HG02588 (cell line): Measurements from ENCODE around the gene OLFM1.

Experiments used
- ATAC-seq: cut with Tn5 transposase; IDR thresholded peaks from one replicate; pipeline ENCODE4 v1.9.1; 2021; ENCODE audit warnings: mild to moderate bottlenecking, moderate library complexity; ENCODE audit not compliant: unreplicated experiment

The OLFM1 gene

DNA sequence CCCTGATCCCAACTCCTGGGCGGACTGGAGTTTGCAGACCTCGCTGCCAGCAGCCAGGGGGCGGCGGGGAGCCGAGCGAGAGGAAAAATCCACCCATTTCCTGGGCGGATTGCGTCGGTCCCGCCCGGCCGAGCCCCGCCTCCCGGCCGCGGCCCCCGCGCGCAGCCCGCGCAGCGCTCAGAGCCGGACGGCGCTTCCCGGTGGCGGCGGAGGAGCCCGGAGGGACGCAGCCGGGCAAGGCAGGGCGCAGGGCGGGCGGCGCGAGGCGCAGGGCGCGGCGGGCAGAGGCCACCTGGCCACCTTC lies at the start of gene OLFM1:
OLFM1 (plus strand) TSS at position 180 of the 304 bp plus-strand sequence. CDS start 322 bp downstream, outside the sequence.
- ATAC-seq, result no peak

DNA sequence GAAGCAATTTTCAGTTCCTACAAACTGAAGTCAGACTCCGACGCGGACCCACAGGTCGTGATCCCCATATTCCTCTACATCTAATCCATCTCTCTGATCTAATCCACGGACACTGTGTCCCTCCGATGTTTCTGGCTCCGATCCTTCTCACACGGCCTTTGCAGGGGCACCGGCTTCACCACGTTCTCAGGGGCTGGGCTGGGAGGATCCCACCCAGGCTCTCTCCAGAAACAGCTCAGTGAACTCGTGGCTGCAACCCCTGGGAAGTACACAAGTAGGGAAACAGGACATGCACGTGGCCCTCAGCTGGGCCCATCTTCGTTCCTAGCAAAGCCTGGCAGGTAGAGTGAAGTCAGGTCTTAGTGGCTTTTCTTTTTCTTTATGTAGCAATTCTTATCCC lies 49.1 kb upstream of the OLFM1 start:
- no peak for ATAC-seq

DNA sequence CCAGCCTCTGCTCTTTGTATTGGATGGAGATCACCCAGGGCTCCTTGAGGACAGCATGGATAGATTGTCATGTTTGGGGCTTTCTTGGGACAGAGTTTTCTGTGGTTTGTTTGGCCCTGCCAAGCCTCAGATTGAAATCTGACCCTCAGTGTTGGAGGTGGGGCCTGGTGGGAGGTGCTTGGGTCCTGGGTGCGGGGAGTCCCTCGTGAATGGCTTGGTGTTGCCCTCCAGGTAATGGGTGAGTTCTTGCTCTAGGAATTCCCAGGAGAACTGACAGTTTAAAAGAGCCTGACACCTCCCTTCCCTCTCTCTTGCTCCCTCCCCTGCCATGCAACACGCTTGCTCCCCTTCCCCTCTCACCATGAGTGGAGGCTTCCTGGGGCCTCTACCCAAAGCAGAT lies 48.6 kb upstream of the OLFM1 start:
- no peak for ATAC-seq

DNA sequence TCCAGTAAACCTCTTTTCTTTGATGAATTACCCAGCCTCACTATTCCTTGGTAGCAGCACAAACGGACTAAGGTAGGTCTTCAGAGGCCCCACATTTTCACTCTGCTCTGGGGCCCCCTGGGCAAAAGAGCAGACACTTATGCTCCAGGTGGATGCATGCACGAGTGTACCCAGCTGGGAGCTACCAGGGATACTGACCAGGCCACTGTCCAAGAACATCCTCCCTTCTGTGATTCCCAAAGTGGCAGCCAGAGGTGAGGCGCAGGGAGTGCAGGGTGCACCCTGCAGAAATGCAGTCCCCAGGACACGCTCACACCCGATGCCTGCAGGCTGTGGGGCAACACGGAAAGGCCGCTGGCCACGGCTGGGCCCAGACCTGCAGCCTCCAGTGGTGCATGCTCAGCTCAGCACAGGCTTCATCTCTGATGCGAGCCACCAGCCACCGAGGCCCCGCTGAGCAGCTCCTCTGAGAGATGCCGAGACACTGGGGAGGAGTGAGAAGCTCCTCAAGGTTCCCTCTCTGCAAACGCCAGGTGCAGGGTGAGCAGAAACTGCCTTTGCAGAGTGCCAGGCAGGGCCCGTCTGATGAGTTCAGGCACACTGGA lies 48.1 kb upstream of the OLFM1 start:
- no peak for ATAC-seq

DNA sequence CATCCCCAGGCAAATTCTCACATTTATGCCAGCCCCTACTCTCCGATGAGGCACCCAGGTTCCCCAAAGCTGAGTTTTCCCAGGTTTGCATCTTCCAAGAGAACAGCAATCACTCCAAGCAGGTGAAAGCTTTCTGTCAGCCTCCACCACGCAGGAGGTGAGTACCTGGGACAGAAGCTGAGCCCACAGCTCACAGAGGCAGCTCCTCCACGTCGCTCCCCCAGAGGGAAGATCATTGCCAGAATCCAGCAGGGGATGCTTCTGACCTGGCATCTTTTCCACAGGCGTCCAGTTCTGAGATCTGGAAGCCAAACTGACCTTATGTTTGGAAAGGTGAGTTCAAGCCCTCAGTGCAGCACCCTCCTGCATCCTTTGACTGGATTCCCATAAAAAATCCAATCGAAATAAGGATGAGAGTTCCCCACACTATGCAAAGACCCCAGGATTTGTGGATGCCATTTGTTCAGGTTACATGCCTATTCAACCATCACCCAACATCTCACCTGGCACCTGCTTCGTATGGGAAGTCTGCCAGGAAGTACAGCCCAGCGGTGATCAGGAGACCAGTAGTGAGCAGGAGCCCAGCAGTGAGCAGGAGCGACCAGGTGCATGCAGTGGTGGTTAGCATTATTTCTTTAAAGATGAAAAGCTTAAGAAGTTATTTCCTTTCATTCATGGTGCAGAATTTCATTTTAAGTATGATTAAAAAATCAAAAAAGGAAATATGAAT lies 47.4 kb upstream of the OLFM1 start:
- no peak for ATAC-seq

DNA sequence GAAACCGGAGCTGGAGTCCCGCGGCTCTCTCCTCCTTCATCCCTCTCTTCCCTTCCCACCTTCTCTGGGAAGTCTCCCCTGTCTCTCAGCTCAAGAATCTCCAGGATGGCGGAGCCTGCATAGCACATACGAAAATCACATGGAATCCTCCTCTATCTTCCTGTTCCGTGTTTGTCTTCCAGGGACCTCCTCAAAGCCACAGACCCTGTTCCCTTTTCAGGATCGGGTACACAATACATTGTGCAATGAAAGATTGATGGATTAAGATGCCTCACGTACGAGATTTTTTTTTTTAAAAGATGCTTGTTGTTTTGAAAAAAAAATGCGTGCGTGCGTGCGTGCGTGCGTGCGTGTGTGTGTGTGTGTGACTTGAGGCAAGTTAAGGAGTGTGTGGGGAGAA lies 46.6 kb upstream of the OLFM1 start:
- no peak for ATAC-seq

DNA sequence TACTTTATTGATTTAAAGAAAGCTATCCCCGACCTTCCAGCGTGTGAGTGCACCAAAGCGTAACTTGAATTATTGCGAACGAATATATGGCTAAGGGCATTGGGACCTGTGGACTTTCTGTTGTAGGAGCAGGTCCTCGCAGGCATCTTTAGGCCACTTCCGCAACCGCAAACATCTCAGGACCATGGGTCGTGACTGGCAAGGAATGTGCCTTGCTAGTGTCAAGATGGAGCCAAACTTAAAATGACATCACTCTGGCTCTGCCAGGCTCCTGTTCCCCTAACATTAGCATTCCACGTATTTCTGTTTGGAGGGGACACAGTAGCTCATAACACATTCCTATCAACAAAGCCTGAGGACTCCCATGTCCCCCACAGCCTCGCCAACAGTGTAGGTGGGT lies 44.1 kb upstream of the OLFM1 start:
- ATAC-seq, result no peak

DNA sequence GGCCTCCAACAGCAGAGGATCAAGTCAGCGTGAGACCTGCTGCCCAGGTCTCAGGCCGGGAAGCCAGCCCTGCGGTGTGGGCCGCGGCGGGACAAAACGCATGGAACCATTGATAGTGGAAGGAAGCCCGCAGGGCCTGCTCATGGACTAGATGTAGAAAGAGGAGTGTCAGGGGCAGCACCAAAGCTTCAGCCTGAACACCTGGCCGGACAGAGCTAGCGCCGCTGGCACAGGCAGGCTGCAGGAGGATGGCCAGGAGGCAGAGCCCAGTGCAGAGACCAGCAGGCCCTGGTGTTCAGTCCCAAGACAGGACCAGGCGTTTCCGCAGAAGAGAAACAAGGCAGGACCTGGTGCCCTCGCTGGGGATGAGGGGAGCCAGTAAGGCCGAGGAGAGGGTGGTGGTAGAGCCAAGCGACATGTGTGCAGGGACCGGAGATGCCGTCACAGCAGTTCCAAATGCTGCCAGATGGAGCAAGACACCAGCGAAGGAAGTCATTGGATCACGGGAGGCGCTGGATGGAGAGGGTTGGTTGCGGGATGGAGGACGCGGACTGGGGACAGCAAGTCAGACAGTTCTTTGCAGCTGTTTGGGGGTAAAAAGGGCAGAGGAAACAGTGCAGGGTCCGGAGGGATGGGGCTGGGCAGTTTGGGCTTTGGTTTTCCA lies 42.1 kb upstream of the OLFM1 start:
- ATAC-seq, result no peak

DNA sequence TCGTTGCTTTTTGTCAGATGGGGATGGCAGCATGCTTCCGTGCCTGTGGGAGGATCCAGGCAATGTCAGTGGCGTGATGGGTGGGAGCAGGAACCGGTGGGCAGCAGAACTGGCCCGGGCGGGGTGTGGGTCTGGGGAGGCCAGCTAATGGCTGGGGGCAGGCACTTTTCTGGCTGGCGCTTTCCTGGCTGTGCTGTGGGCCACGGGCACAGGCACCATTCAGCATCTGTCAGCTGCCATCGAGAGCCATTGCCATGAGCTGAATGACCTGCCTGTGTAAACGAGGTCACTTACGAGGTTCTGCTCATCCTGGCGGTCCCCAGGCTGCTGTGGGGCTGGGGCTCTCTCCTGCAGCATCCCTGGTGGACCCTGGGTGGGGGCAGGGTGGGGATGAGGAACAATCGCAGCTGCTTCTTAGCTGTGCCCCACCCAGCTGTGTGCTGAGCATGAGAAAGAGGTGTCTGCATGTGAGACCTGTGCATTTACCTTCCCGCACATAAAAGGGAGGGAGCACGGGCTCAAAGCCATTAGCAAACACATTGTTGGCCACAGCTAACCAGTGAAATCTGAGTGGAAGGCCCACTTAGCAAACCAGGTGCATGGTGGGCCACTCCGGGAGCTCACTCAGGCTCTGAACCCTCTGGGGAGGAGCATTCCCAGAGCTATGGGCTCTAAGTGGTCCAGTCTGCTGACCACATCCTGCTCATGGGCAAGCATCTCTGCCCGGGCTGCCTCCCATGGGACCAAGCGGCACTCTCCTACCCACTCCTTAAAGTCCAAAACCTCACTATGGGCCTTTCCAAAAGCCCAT lies 41.3 kb upstream of the OLFM1 start:
- no peak for ATAC-seq

DNA sequence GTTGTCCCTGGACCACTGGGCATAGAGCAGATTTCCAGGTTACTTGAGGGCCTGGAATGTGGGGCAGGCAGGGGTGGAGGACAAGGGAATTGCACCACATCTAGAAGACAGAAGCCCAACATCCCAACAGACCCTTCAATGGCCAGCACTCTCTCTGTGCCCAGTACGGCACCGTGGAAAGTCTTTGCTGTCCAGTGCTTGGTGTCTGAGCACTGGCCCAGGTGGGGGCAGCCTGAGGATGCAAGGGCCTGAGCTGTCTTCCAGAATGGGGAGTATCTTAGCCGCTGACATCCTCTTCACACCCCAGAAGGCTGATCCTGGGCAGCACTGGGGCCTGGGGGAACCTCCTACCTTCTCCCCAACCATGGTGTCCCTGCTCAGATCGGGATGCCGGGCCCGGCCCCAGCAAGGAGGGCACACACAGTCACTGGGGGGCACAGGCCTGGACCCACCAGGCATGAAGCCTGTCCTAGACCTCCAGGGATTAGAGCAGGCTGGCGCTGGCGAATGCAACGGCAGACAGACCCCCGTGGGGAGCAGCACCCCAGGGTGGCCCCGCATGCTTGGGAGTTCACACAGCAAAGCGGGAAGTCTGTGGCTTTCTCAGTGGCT lies 40.6 kb upstream of the OLFM1 start:
- ATAC-seq, result no peak

DNA sequence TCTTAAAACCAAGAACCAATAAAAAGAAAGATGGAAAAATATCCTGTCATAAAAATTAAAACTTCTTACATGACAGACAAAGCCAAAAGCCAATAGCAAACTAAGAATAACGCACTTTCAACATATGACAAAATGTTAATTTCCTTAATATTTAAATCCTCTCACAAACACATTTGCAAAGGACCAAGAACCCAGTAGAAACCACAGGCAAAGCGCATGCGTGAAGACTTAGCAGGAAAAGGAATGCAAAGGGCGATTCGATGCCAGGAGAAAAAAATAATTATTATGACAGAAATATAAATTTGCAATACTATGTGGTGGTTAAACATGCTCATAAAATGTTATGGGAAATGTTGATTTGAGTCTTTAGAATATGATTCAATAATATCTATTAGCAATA lies 39.9 kb upstream of the OLFM1 start:
- ATAC-seq, result no peak

DNA sequence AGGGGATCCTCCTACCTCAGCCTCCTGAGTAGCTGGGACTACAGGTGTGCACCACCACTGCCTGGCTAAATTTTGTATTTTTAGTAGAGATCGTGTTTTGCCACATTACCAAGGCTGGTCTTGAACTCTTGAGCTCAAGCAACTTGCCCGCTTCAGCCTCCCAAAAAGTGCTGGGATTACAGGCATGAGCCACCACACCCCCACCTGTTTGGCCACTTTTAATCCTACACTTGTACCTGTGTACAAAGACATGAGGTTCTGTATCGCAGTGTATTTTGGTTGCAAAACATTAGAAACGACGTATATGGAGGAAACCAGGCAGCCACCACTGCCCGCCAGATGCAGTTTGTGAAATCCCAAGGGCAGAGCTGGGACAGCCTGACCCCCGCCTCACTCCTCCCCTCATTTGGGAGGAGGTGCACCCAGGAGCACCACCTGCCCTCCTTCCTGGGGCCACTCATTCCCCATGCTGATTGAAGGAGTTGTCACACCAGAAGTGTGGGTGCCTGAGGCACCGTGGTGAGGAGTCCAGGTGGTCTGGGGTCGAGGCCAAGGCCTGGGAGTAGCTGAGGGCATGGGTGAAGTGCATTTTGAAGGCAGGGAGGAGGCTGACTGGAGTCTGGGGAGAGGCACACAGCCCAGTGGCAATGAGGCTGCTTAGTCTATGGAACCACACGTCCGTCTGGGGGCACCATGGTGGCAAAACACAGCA lies 39.3 kb upstream of the OLFM1 start:
- no peak for ATAC-seq

DNA sequence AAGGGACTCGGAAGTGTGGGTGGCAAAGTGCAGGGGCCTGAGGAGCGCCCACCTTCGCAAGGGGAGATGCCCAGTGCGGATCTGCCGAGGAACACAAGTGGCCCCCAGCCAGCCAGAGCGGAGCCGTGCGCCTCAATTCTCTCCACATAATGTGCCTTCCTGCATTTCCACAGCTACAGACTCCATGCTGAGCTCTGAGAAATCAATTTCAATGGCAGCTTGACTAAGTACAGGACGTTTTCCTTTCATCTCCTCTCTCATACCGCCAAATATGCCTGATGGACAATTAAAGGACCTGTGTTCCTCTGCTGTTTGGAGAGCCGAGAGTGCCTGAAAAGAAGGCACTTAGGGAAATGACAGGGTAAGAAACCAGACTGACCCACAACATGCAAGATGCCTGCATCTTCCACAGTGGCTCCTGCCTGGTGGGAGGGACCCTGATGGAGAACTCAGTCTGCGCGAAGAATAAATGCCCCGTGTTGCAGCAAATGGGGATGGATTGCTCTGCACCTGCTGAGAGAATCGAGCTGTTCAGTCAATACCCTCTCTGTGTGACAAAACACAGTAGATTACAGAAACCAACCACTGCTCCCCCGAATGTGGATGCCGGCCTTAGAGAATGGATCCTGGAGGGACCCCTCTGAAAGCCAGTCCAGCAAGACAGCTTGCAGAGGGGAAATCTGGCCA lies 38.6 kb upstream of the OLFM1 start:
- no peak for ATAC-seq

DNA sequence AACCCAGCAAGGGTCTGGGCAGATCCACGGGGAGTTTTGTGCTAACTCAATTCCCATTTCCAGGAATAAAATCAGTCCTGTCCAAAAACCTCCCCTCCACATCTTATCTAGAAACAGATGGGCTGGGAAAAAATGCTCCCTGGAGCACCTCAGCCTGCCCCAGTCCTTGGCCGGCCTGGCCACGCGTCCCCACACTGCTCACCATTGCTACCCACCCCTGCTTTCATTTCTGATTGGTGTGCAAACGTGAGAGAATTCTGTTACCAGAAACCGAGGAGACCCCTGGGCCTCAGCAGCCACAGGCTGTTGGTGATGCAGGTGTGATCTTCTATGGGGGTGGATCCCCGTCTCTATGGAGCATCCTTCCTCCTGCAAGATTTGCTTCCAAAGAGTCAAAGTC lies 38.0 kb upstream of the OLFM1 start:
- ATAC-seq, result no peak

DNA sequence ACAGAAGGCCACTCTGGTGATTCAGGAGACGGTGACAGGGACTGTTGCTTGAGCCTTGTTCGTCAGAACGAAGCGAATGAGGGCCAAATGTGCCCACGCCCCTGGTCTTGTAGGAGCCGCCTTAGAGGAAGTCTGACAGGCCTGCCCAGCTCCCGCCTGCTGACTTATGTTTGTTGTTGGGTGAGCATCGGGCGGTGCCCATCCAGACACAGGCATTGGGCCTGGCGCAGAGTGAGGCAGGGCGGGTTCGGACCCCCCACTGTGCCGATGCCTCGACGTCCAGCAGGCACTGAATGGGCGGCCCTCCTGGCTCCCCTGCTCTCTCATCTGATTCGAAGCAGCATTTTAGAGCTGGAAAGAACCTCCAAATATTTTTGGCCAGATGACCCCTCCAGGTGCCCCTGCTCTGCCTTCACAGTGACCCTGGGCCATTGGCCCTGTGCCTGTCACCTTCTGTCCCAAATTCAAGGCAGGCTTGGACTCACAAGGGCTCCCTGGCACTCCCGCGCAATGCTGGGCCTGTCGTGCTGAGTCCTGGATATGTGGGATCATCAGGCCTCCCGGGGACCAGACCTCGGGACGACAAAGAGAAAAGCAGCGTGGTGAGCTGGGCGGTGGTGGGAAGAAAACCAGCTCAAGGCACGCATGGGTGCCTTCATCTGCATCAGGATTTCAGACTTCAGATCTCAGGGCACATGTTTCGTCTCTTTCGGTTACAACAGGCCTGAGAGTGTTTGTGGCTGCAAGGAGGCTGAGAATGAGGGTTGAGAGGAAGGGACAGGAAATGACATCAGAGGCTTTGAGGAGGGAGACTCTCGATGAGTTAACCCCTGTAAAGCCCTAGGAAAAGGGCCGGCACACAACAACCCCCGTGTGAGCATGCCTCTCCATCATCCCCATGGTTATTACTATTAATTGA lies 37.1 kb upstream of the OLFM1 start:
- no peak for ATAC-seq

DNA sequence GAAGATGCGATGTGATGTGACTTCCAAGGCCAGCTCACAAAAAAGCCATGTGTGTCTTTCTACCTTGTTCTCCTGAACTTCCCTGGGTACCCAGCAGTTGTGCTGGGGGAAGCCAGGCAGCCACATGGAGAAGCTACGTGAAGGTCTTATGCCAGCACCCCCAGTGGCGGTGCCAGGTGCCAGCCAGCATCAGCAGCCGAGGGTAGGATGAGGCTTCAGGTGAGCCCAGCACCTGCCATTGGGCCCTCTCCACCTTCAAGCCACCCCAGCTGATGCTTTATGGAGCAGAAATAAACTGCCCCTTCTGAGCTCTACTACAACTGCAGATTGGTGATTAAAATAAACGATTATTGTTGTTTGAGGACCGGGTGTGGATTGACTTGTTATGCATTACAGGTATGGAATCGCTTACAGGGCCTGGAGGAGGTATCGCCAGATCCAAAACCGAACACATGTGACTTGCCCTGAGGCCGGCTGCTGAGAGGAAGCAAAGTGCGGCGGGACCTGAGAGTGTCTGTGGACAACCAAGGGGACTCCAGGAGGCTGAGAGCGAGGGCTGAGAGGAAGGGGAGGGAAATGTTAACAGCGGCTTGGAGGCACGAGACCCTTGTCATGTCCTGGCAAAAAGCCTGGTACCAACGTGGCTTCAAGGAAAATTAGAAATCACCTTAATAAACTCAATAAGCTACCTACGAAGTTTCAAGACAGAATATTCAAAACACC lies 36.0 kb upstream of the OLFM1 start:
- no peak for ATAC-seq

DNA sequence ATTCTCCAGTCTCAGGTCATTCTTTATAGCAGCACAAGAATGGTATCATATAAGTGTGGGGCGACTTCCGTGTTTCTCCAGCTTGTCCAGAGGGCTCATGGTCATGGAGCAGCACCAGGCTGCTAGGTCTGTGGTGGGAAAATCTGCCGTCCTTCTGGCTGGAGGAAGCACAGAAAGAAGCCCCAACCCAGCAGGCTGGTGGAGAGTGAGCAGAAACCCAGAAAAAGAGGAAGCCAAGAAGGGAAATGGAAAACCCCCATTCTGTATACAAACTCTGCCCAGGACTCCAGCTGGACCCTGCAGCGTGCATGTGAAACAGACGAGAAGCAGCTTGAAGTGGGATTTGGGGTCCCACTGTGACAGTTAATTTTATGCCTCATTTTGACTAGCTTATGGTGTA lies 34.3 kb upstream of the OLFM1 start:
- no peak for ATAC-seq

DNA sequence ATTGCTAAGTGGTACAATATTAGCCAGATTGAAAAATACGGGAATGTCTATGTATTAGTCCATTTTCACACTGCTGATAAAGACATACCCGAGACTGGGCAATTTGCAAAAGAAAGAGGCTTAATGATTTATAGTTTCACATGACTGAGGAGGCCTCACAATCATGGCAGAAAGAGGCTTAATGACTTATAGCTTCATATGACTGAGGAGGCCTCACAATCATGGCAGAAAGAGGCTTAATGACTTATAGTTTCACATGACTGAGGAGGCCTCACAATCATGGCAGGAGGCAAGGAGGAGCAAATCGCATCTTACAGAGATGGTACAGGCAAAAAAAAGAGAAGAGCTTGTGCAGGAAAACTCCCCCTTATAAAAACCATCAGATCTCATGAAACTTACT lies 32.3 kb upstream of the OLFM1 start:
- no peak for ATAC-seq
